PFSK-1 (cell line): ENCODE measurements around the gene YWHAG.

Experiments
- POLR2AphosphoS5 ChIP-seq: IDR thresholded peaks from 2 replicates; pipeline ENCODE4 v1.6.1; 2012; ENCODE audit warnings: low read depth, mild to moderate bottlenecking, control low read depth, low read length, moderate library complexity
- SIN3A ChIP-seq: IDR thresholded peaks from 2 replicates; pipeline ENCODE4 v1.6.1; 2012; ENCODE audit warnings: mild to moderate bottlenecking, low read length, moderate library complexity, borderline replicate concordance; ENCODE audit not compliant: insufficient read depth
- TAF1 ChIP-seq: IDR thresholded peaks from 2 replicates; pipeline ENCODE4 v1.6.1; 2012; ENCODE audit warnings: low read length, control low read depth, borderline replicate concordance; ENCODE audit not compliant: insufficient read depth

DNA sequence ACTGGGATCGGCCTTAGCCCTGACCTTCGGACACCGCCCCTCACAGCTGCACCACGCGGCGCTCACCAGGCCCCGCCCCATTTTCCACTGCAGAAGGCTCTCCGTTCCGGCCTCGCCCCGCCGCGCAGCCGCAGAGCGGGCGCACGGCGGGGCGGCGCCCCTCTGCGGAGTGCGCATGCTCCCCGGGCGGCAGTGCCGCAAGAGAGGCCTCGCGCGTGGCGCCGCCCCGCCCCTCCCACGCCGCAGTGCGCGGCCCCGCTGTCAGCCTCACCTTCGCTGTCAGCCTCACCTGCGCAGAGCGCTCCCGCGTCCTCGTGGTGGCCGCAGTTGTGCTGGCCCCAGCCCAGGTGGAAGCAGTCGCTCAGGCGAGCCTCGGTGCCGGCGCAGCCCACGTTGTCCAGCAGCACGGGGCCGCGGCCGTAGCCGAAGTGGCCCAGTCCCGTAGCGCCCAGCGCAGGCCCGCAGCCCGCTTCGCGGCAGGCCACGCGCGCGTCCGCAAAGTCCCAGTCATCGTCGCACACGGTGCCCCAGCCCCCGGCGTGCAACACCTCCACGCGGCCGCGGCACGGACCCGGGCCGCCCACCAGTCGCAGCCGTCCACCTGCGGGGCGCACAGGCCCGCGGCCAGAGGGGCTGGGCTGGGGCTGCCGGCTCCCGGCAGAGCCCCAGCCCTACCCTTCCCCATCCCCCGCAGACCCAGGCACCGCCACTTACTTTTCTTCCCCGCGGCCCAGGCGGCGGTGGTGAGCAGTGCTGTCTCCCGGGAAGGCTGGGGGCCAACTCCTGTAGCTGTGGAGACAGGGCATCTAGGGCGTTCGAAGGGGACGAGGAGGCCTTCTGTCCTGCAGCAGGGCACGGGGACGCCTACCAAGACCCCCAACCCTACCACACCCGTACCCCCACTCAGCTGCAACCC lies 34.6 kb upstream of the YWHAG start:
- no peak for TF ChIP-seq TAF1
- TF ChIP-seq POLR2AphosphoS5: peak; percentile 76; the same call in 1 of the 2 replicates
- no peak for TF ChIP-seq SIN3A
